ENCODE measurements around the gene CARD6.
"Not testable (repeated sequence)": the region's sequence is repeated elsewhere in the genome, so short reads cannot be mapped to it uniquely, and the experiment has no call there.

CARD6 gene

DNA sequence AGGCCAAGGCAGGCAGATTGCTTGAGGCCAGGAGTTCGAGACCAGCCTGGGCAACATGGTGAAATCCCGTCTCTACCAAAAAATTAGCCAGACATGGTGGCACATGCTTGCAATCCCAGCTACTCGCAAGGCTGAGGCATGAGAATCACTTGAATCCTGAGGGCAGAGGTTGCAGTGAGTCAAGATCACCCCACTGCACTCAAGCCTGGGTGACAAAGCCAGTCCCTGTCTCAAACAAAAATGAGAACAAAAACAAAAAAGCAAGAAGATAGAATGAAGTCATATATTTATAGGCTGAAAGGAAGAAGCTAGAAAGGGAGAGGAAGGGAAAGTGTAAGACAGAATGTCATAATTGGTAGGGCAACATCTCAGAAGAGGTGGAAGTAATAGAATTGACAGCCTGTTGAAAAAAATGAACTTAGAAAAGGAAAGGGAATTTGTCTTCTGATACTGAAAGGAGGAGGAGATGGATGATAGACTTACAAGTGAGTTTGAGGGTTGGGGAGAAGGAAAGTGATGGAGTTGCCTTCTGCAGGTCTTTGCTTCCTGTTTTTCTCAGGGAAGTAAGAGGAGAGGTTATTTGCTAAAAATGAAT, 32.2 kb downstream of the CARD6 start:
- no peak for DNase-seq

DNA sequence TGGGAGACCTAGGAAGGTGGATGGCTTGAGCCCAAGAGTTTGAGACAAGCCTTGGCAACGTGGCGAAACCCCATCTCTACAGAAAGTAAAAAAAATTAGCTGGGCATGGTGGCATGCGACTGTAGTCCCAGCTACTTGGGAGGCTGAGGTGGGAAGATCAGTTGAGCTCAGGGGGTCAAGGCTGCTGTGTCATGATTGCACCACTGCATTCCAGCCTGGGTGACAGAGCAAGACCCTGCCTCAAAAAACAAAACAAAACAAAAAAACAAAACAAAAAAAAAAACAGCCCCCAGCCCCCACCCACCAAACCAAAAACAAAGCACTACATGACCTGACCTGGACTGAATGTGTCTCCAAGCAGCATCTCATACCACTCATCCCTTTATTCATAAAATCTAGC, 34.8 kb downstream of the CARD6 start:
- no peak for DNase-seq

DNA sequence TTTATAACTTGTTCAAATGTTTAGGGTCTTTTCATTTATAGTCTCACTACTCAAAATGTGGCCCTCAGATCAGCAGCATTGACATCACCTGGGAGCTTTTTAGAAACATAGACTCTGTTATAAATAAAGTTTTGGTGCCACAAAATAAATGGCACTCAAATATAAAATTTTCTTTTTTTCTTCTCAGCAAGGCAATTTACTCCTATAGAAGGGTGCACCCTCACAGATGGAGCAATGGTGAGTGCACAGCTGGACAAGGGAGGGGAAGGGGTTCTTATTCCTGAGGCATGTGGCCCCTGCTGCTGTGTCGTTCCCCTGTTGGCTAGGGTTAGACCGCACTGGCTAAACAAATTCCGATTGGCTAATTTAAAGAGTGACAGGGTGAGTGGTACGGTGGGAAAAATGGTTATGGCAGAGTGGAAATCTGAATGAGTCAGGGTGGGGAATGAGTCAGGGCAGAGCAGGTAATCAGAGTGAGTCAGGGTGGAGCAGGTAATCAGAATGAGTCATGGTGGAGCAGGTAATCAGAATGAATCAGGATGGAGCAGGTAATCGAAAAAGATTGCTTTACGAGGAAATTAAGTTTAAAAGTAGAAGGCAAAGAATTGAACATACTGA, 36.3 kb downstream of the CARD6 start:
- DNase-seq = no peak

DNA sequence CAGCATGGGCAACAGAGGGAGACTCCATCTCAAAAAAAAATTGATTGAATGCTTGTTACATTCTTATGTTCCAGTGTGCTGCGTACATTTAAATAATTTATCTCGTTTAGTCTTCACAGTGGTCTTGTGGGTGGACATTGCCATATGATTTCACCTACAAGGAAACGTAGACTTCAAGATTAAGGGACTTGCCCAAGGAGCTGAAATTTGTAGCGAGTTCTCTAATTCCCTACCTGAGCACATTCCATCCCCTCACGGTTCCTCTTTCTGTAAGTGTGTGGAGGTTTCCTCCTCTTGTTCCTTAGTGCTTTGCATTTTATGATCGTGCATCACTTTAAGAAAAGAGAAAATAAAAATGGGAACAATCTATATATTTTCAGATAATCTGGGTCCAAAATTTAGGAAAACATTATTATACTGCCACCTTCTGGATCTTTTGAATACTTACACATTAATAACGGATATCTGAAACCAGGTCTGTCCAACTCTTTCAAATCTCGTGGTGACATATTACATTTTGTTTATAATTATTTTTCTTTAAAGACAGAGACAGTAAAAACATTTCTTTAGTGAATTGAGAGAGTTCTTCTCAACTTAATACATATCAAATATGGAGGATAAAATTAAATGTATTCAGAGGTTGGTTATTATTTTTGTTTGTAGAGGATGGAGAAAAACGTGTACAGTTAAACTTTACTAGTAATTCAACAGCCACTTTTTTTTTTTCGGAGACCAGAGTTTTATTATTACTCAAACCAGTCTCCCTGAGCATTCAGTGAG, 38.2 kb downstream of the CARD6 start:
- DNase-seq = no peak

DNA sequence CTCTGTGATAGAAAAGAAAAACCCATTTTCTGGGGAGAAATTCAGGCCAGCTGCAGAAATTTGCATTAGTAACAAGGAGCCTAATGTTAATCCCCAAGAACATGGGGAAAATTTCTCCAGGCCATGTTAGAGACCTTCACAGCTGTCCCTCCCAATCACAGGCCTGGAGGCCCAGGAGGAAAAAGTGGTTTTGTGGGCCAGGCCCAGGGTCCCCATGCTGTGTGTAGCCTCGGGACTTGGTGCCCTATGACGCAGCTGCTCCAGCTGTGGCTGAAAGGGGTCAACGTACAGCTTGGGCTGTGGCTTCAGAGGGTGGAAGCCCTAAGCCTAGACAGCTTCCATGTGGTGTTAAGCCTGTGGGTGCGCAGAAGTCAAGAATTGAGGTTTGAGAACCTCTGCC, 41.1 kb downstream of the CARD6 start:
- DNase-seq = no peak

DNA sequence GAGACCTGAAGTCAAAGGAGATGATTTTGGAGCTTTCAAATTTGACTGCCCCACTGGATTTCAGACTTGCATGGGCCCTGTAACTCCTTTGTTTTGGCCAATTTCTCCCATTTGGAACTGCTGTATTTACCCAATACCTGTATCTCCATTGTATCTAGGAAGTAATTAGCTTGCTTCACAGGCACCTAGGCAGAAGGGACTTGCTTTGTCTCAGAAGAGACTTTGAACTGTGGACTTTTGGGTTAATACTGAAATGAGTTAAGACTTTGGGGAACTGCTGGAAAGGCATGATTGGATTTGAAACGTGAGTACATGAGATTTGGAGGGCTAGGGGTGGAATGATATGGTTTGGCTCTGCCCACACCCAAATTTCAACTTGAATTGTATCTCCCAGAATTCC, 41.9 kb downstream of the CARD6 start:
- DNase-seq = not testable (repeated sequence)

DNA sequence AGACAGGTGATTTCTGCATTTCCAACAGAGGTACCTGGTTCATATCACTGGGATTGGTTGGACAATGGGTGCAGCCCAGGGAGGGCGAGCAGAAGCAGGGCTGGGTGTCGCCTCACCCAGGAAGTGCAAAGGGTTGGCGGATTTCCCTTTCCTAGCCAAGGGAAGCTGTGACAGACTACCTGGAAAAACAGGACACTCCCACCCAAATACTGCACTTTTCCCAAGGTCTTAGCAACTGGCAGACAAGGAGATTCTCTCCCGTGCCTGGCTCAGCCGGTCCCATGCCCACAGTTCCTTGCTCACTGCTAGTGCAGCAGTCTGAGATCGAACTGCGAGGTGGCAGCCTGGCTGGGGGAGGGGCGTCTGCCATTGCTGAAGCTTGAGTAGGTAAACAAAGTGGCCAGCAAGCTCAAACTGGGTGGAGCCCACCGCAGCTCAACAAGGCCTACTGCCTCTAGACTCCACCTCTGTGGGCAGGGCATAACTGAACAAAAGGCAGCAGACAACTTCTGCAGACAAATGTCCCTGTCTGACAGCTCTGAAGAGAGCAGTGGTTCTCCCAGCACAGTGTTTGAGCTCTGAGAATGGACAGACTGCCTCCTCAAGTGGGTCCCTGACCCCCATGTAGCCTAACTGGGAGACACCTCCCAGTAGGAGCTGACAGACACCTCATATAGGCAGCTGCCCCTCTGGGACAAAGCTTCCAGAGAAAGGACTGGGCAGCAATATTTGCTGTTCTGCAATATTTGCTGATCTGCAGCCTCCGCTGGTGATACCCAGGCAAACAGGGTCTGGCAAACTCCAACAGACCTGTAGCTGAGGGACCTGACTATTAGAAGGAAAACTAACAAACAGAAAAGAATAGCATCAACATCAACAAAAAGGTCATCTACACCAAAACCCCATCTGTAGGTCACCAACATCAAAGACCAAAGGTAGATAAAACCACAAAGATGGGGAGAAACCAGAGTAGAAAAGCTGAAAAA, 54.6 kb downstream of the CARD6 start:
- DNase-seq = not testable (repeated sequence)

DNA sequence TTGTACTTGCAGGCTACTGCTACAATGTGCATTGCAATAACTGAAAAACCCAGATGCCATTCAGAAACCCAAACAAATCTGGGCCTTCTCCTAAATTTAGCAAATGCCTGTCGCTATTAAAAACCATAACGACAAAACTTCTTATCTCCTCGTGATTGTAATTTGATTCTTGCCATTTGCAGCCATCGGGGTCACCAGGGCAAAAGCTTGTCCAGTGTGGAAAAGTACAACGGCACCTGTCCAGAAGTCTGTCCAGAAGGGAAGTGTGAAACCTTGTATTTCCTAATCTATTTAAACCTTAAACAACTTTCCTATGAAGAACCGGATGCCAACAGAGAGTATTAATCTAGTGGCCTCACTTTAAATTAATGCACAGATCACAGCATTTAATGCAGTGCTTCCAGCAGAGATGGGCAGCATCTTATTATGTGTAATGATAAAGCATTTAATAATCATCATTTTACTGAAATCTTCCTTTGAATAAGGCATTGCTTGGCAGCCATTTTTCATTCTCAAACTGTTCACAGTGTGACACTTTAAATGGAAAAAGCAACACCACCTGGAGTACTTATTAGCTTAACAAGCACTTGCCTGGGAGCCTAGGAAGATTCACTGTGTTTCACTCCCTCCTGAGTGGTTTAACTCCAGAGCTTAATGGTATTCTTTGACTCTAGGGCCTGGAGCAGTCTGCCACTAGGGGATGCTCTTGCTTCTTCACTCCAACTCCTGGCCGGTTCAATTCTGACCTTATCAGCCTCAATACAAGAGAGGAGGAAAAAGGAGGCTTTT, 63.2 kb downstream of the CARD6 start:
- DNase-seq = no peak

DNA sequence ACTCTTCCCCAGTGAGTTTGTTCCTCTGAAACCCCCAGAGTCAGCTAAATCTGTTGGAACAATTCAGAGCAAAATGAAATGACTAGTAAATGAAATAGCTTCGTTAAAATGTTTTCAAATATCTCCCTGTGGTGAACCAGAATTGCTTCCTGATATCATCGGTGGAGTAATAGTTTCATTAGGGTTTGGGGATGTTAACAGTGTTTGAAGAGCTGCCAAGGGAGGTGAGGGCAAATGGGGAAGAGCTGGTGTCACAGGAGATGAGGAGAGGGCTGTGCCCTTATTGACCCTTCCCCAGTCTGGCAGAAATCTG, 63.8 kb downstream of the CARD6 start:
- no peak for DNase-seq

DNA sequence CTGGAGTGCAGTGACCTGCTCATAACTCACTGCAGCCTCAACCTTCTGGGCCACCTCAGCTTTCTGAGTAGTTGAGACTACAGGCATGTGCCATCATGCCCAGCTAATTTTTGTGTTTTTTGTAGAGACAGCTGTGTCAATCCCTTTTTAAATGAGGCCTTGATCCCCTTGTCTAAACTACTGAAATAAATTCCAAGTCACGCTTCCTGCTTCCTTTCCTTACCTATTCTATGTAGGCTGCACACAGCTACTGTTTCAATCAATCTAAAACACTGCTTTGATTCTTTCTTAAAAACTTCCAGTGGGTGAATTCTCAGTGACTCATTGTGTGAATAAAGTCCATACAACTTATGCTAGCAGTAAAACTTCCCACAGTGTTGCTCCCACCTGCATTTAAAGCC, 65.2 kb downstream of the CARD6 start:
- no peak for DNase-seq

DNA sequence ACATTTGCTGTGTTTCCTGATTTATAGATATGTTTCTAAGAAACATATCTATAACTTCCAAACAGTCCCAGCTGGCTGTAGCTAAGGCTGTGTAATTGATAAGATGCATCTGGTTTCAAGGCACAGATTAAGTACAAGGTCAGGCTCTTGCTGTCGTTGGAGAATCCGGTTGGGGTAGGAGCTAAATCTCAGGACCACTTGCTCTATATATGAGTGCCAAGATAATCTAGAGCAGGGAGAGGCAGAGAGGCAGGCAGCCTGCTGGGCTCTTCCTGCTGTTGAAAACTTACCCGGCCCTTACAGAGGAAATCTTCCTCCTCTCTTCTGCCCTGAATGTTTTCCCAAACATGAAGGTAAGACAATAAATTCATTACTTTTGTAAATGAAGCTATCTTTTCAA, 68.1 kb downstream of the CARD6 start, which contains the start of gene C7:
Gene C7, plus strand, starts transcription at position 234 of the 400 bp plus-strand sequence. Its CDS starts 114 bp downstream, at position 348.
- DNase-seq = no peak

DNA sequence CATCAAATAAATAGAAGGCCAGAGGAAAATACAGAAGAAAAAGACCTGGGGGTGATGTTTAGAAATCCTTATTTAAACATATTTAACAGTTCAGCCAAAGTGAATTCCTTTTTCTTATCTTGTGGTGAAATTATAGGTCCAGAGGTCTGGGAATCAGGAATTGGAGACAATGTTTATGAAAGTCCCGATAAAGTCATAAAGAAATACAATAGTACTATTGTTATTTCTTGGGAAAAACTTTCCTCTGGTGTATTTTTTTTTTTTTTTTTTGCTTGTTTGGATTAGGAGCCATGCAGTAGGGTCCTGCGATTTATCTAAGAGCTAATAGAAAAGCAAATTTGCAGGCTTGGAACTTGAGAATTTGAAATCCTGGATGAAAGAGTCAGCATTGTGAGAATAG, 68.6 kb downstream of the CARD6 start:
- no peak for DNase-seq

All from activated CD8-positive, alpha-beta memory T cell treated with anti-CD3 and anti-CD28 coated beads, Interleukin-2, amount 50 U/mL, for 48 hours (primary cell).